GM21619 (cell line): ENCODE data around the gene FKBP2.

Experiments used
- ATAC-seq: cut with Tn5 transposase; IDR thresholded peaks from one replicate; pipeline ENCODE4 v1.9.1; 2021; ENCODE audit not compliant: unreplicated experiment

The FKBP2 gene

DNA sequence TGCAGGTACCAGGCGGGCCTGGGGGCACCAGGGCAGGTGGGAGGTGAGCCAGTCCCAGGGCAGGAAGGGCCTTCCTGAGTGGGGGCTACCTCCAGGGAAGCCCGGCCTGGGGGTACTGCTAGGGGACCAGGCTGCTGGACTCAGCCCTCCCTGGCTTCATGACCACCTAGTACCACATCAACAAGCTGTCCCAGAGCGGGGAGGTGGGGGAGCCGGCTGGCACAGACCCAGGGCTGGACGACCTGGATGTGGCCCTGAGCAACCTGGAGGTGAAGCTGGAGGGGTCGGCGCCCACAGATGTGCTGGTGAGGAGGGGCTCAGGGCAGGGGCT lies 21.6 kb upstream of the FKBP2 start:
- no peak for ATAC-seq

DNA sequence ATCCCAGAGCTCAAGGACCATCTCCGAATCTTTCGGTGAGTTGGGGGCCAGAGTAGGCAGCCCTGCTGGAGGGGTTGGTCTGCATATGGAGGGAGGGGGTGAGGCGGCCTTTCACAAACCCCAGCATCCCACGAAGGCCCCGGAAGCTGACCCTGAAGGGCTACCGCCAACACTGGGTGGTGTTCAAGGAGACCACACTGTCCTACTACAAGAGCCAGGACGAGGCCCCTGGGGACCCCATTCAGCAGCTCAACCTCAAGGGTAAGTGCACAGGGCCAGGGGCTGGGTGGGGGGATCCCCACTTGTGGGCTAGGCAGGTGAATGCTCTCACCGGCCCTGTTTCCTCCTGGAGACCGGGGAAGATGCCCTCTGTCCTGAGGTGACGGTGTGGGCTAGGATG lies 21.1 kb upstream of the FKBP2 start:
- no peak for ATAC-seq

DNA sequence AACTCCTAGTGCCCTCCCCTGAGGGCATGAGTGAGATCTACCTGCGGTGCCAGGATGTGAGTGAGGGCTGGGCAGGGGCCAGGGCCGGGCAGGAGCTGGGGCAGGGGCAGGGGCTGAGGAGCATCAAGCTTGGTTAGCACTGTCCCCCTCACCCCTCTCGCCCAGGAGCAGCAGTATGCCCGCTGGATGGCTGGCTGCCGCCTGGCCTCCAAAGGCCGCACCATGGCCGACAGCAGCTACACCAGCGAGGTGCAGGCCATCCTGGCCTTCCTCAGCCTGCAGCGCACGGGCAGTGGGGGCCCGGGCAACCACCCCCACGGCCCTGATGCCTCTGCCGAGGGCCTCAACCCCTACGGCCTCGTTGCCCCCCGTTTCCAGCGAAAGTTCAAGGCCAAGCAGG lies 20.6 kb upstream of the FKBP2 start:
- ATAC-seq, result no peak

DNA sequence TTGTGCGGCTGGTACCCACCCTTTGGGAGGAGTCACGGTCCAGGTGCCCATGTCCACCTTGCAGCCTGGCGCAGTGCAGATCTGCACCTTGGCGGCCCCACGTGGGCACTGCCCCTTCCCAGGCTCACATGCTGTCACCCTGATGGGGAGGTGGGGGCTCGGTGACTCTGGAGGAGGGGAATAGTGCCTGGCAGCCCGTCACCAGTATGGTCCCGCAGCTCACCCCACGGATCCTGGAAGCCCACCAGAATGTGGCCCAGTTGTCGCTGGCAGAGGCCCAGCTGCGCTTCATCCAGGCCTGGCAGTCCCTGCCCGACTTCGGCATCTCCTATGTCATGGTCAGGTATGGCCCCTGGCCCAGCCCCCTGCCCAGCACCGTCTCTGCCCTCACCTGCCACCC lies 20.1 kb upstream of the FKBP2 start:
- no peak for ATAC-seq

DNA sequence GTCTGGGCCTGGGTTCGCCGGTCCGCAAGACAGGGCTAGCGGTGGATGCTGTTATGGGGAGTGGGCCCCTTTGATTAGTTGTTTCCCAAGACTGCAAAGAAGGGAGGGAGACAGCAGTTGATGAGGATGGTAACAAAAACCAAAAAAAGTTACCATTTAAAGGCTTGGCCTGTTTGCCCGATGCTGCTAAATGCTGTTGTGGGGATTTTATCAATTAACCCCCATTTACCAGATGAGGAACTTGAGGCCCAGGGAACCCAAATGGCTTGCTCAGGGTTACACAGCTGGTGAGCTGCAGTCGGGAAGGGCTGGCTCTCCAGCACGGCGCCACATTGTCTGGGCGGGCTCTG lies 18.3 kb upstream of the FKBP2 start:
- no peak for ATAC-seq

DNA sequence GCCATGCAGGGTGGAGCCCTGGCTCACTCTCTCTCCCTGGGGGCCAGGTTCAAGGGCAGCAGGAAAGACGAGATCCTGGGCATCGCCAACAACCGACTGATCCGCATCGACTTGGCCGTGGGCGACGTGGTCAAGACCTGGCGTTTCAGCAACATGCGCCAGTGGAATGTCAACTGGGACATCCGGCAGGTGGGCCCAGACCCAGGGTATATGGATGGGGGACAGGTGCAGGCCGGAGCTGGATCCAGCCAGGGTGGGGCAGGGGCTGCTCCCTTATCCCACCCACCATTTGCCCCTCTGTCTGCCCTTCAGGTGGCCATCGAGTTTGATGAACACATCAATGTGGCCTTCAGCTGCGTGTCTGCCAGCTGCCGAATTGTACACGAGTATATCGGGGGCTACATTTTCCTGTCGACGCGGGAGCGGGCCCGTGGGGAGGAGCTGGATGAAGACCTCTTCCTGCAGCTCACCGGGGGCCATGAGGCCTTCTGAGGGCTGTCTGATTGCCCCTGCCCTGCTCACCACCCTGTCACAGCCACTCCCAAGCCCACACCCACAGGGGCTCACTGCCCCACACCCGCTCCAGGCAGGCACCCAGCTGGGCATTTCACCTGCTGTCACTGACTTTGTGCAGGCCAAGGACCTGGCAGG lies 17.8 kb upstream of the FKBP2 start:
- ATAC-seq, result no peak

DNA sequence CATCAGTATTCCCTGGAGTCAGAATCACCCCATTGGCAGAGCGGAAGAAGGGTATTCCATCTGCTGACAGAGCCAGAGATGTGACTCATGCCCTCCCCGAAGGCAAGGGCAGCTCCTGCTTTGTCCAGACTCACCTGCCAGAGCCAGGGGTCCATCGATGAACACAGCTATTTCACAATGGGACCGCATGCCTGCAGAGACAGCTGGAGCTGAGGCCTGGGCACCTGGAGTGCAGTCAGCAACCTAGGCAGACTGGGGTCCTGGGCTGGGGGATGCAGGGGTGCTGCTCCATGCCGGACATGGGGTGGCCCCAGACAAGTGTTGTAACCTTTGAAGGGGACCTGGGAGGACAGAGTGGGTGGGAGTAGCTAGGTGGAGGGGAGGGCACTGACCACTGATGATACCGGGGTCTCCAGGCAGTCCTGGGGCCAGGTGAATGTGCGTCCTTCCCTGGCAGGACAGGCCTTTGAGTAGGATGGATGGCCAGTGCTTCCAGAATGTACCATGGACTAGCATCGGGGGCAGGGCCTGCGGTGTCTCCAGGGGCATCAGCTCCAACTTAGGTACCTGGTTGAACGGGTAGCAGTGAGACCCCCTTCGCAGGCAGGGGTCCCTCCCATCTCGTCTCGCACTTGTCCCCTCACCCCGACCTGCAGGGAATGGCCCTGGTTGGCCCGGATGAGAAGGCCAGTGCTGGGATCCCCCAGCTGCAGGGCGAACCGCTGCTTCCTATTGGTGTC lies 16.6 kb upstream of the FKBP2 start:
- ATAC-seq, result no peak

DNA sequence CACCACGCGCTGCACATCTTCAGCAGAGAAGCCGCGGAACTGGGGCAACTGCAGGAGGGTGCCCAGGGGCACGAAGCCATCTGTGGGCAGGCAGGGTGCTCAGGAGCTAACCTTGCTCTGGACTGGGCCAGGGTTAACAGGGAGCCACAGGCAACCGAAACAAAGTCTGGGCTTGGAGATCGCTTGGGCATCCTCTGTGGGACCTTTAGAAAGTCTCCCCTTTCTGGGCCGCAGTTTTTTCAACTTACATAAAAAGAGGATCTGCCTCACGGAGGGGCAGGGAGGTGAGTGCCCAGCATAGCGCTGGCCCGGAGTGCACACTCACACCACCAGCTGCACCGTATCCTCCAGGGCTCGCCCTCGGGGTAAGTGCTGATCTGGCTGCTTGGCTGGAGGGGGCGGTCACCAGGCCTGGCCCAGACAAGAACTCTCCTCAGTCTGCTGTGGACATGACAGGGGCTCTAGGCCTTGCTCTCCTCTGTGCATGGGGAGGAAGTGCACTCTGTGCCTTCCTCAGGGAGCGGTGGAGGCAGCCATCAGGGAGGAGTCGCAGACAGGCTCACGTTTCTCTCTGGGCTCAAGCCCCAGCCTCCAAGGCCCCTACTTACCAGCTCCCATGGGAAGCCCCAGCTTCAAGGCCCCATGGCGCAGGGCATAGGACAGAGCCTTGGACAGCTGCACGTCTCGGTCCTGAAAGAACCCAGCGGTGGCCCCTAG lies 15.8 kb upstream of the FKBP2 start:
- no peak for ATAC-seq

DNA sequence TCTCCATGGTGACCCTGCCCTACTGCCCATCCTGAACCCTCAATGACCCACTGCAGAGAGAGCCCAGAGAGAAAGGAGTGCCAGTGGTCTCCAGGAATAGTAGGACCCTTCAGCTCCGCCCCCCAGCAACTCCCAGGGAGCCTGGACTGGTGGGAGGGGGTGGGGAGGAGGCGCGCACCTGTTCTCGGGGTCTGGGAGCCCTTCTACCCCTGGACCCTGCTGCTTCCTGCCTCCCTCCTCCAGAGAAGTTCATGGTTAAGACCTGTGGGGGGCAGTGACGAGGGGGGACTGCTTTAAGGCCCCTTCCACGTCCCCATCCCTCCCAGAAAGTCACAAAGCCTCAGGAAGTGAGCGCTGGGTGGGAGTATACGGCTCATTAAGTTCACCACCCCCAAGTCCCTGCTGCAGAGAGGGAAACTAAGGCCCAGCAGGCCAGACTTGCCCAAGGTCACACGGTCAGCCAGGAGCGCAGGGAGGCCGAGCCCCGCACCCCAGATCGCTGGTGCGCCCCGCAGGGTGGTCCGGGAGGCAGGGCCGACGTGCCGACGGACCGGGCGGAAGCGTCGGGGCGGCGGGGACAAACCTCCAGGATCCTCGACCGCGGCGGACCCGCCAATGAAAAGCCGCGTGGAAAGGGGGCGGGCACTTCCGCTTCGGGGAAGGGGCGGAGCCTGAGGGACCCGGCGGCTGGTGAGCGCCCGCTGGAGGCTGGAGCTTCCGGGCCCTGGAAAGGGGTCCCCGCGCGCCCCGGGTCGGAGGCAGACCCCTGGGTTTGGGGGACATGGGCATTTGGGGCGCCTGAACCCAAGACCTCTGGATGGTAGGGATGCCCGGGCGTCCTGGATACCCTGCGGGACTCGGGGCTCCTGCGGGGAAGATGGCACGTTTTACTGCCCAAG lies 15.0 kb upstream of the FKBP2 start, which contains the start of the genes NUDT22 and TRPT1:
TSS of gene NUDT22 (plus strand) at position 667 of the 899 bp plus-strand sequence. CDS start 379 bp downstream, outside the sequence.
TSS of gene TRPT1 (minus strand) at position 579 of the 899 bp plus-strand sequence. CDS start at position 253, 326 bp downstream.
- peak; percentile 40 for ATAC-seq

DNA sequence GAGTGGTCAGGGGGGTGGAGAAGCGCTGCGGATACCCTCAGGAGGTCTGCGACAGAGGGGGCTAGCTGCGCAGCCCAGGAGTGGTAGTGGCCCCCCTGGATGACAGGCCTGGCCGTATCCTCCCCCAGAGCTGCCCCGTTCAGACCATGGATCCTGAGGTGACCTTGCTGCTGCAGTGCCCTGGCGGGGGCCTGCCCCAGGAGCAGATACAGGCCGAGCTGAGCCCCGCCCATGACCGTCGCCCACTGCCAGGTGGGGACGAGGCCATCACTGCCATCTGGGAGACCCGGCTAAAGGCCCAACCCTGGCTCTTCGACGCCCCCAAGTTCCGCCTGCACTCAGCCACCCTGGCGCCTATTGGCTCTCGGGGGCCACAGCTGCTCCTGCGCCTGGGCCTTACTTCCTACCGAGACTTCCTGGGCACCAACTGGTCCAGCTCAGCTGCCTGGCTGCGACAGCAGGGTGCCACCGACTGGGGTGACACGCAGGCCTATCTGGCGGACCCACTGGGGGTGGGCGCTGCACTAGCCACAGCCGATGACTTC lies 14.3 kb upstream of the FKBP2 start:
- ATAC-seq, result peak; percentile 34

DNA sequence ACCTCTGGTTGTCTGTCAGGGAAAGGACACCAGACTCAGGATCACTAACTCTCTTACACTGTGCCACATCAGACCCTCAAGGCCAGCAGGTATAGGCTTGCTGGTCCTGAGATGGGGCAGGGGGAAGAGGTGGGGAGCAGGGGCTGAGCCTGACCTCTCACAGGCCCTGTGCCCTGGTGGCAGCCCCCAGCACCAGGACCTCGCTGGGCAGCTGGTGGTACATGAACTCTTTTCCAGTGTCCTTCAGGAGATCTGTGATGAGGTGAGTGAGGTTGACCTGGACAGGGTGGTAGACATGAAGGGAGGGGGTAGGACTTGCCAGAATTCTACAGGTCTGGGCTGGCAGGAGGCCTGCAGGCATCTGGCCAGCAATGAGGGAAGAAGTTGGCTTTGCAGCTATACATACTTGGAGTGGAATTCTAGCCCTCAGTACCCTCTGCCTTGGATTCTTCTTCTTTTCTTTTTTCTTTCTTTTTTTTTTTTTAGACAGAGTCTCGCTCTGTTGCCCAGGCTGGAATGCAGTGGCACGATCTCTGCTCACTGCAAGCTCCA lies 13.4 kb upstream of the FKBP2 start:
- no peak for ATAC-seq

DNA sequence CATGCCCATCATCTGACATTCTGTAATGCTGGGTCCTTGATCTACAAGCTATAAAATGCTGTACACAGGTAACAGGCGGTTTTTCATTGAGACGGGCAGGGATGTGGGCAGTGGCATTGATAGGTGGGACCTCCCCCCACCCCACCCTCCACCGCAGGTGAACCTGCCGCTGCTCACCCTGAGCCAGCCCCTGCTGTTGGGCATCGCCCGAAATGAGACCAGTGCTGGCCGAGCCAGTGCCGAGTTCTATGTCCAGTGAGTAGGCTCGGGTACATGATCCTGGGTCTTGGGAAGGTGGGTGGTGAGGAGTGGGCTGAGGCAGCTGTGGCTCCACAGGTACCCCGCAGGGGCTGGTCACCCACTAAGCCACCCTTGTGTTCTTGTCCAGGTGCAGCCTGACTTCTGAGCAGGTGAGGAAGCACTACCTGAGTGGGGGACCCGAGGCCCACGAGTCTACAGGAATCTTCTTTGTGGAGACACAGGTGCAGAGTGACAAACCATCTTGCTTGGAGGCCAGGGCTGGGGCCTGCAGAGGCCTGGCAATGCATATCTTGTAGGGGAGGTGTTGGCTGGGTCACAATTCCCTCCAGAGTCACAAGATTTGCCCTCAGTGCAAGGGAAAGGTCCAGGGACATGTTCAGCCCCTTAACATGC lies 11.7 kb upstream of the FKBP2 start:
- ATAC-seq, result no peak

DNA sequence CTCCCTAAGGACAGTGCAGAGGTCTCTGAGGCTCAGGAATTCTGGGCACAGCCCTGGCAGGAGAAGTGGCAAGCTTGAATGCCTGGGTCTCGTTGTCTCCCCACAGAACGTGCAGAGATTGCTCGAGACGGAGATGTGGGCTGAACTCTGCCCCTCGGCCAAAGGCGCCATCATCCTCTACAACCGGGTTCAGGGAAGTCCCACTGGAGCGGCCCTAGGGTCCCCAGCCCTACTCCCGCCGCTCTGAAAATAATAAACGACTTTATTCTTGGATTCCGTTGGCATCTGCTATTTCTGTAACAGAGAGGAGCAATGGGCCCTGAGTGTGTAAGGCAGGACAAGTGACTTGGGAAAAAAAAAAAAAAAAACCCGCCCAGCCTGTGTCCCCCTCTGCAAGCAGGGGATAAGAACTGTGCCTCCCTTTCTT lies 11.1 kb upstream of the FKBP2 start:
- ATAC-seq, result no peak

DNA sequence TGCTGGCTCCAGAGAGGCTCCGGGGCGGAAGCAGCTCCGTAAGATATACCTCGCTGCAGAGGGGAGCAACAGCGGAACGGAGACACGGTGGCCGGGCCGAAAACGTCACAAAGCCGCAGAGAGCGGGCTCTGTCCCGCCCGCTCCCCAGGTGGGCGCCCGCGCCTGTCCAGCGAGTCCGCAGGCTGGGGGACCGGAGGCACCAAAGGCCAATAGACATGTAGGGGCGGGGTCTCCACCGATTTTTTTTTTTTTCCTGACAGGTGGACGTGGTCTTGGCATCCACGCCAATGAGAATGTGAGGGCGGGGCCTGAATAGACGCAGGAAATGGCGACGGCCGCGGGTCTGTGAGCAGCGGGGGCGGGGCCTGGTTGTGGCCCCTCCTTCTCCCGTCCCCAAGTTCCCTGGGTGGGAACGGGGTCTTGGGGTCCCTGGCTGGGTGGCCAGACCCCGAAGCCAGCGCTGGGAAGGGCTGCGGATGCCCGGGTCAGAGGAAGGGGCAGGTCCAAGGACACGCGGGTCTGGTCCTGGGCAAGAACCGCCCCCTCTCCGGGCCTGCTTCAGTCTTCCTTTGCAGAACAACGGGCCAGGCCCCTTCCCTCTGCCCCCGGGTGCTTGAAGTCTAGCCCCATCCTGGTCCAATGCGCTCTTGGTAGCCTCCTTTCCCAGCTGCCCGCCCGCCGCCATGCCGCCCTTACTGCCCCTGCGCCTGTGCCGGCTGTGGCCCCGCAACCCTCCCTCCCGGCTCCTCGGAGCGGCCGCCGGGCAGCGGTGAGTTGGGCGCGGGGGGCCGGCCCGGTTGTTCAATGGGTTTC lies 10.5 kb upstream of the FKBP2 start, which contains the start of gene DNAJC4:
TSS of gene DNAJC4 (plus strand) at position 378 of the 814 bp plus-strand sequence. CDS start at position 685, 307 bp downstream.
- ATAC-seq, result peak; percentile 40

DNA sequence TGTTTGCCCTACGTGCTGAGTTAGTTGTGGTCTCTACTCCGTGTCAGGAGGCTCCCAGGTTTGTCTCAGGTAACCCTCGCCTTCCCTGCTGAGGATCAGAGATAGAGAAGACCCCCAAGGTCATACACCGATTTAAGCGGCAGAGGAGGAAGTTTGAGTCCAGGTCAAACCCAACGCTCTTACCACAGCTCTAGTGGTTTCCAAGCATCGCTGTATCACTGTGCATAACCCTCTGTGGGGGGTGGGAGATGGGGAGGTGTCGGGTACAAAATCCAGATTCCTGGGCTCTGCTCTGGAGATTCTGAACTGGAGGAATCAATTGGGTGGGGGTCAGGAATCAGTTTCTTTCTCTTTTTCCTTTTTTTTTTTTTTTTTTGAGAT lies 9.9 kb upstream of the FKBP2 start:
- no peak for ATAC-seq

DNA sequence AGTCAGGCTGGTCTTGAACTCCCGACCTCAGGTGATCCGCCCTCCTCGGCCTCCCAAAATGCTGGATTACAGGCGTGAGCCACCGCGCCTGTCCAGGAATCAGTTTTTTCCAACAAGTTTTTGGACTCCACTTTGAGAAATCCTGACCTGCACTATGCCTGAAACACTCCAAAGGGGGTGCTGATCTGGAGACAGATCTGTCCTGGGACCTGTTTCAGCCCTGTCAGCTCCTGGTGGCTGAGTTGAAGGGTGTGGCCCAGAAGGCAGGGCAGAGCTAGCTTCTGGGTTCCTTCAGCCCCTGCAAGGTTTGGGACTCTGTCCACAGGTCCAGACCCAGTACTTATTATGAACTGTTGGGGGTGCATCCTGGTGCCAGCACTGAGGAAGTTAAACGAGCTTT lies 9.3 kb upstream of the FKBP2 start:
- no peak for ATAC-seq

DNA sequence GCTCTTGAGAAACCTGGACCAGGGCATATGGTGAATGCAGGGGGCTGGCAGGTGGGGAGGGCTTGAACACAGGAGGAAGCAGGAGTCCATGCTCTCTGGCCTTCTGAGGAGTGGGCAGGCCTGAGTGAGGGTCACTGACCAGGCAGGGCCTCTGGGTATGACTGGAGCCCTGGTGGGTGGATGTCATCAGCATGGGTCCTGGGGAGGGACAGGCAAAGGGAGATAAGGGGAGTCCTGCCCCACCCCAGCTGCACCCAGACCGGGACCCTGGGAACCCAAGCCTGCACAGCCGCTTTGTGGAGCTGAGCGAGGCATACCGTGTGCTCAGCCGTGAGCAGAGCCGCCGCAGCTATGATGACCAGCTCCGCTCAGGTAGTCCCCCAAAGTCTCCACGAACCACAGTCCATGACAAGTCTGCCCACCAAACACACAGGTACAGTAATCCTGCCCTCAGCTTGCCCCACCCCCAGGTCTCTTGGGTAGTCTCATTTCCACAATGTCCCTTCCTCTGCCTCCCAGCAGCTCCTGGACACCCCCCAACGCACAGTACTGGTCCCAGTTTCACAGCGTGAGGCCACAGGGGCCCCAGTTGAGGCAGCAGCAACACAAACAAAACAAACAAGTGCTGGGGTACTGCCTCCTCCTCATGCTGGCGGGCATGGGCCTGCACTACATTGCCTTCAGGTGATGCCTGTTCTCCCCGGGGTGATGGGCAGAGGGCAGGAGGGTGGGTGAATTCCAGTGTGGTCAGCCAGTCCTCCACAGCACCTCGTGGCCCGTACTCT lies 8.5 kb upstream of the FKBP2 start:
- ATAC-seq, result no peak

DNA sequence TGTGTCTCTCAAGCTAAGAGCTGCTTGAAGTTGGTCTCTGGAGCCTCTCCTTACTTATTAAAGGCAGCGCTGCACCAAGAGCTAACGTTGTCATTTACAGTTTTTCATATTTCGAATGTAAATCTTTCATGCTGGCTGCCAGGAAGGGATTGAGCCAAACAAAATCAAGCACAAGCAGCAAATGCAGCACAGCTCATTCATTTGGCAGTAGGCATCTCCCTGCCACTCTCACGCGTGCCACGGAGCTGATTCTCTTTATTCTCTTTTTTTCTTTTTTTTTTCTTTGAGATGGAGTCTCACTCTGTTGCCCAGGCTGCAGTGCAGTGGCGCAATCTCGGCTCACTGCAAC lies 8.0 kb upstream of the FKBP2 start:
- no peak for ATAC-seq
